GM12878 (cell line): ENCODE measurements around the gene AGBL1. TPM values are rescaled to one million over a fixed set of nuclear protein-coding genes. Genes with fewer than 3 reads are reported as not detected.

Experiments used
- ATAC-seq: fragments of 200-7000 bp; cut with Tn5 transposase; 3 replicates; pipeline ENCODE4 v1.9.1; 2020; ENCODE audit warnings: mild to moderate bottlenecking, moderate library complexity
- BruUV-seq: library from RNA; stranded (reverse); fragments of 400-500 nt; replicated peaks from 2 replicates; lab custom pipeline; 2021; lab: Mats Ljungman, UMichigan
- CTCF ChIA-PET: fragments of 300-600 bp; sonication (Branson Sonifier 250); formaldehyde crosslinking; extraction: SDS; loops from one replicate; lab custom pipeline; 2021; ENCODE audit warnings: inconsistent platforms; lab: Yijun Ruan, JAX
- POLR2A ChIA-PET: fragments of 350-600 bp; formaldehyde crosslinking; extraction: SDS; loops from one replicate; lab custom pipeline; 2021; ENCODE audit warnings: inconsistent platforms; lab: Charles Lee
- RAD21 ChIA-PET: fragments of 300-600 bp; sonication (Branson Sonifier 250); formaldehyde crosslinking; loops from one replicate; lab custom pipeline; 2023; ENCODE audit warnings: antibody characterized with exemption; ENCODE audit not compliant: unreplicated experiment; lab: Charles Lee
- SMC1A ChIA-PET: fragments of 300-600 bp; sonication (Branson Sonifier 250); formaldehyde crosslinking; loops from one replicate; lab custom pipeline; 2023; ENCODE audit not compliant: unreplicated experiment, uncharacterized antibody; lab: Charles Lee
- DNase-seq: peaks from one replicate; pipeline ENCODE4 v3.0.0-alpha.2; 2011; ENCODE audit warnings: low read depth, low spot score
- FAIRE-seq: peaks from 3 replicates; lab custom pipeline; 2011; peaks lifted over from hg19 to GRCh38; lab: Jason Lieb, UNC
- H2AFZ ChIP-seq: 2 replicates; pipeline ENCODE4 v1.6.0; 2011; ENCODE audit warnings: low read depth, low read length, control low read depth; ENCODE audit not compliant: control insufficient read depth
- H3K27ac ChIP-seq: 2 replicates; pipeline ENCODE4 v1.5.1; 2011; ENCODE audit warnings: control low read depth; ENCODE audit not compliant: control insufficient read depth, insufficient read depth
- H3K27me3 ChIP-seq, 2 experiments: replicated peaks in 1 of 2; 2 replicates each; pipeline versions ENCODE4 v1.6.0 to v1.6.1; 2011; ENCODE audit warnings: low read length in 1 of 2; ENCODE audit not compliant: control insufficient read depth in 2 of 2, insufficient read depth in 2 of 2
- H3K36me3 ChIP-seq, 2 experiments: 2 replicates each; pipeline ENCODE4 v1.5.1; 2011; ENCODE audit warnings: low read length in 1 of 2; ENCODE audit not compliant: control insufficient read depth in 2 of 2, insufficient read depth in 2 of 2
- H3K4me1 ChIP-seq: 2 replicates; pipeline ENCODE4 v1.6.1; 2011; ENCODE audit warnings: mild to moderate bottlenecking, low read length, moderate library complexity, mixed read lengths; ENCODE audit not compliant: control insufficient read depth, insufficient read depth
- H3K4me2 ChIP-seq: 2 replicates; pipeline ENCODE4 v1.6.0; 2011; ENCODE audit warnings: control low read depth; ENCODE audit not compliant: control insufficient read depth, insufficient read depth
- H3K4me3 ChIP-seq: fragments of 200-600 bp; sonication (generic); 2 replicates; pipeline ENCODE4 v1.5.1; 2016
- H3K79me2 ChIP-seq: 2 replicates; pipeline ENCODE4 v1.6.0; 2011; ENCODE audit warnings: low read length; ENCODE audit not compliant: control insufficient read depth, insufficient read depth
- H3K9ac ChIP-seq: 2 replicates; pipeline ENCODE4 v1.8.0; 2011; ENCODE audit warnings: low read length, control low read depth, mixed read lengths; ENCODE audit not compliant: control insufficient read depth, insufficient read depth
- H3K9me3 ChIP-seq: replicated peaks from 3 replicates; pipeline ENCODE4 v1.5.1; 2011; ENCODE audit warnings: mild to moderate bottlenecking, low read length; ENCODE audit not compliant: control insufficient read depth, insufficient read depth
- H4K20me1 ChIP-seq: 2 replicates; pipeline ENCODE4 v1.6.0; 2011; ENCODE audit not compliant: control insufficient read depth, insufficient read depth
- EP300 ChIP-seq, 2 experiments: fragments of 150-350 bp in 1 of 2; IDR thresholded peaks; 2 replicates each; pipeline ENCODE4 v1.6.1; 2011 to 2012; ENCODE audit warnings: low read depth in 2 of 2, low read length in 2 of 2, borderline replicate concordance in 1 of 2, improper control_type of control experiment in 1 of 2, inconsistent platforms in 1 of 2; ENCODE audit not compliant: control insufficient read depth in 1 of 2
- HDAC6 ChIP-seq: fragments of 200-600 bp; sonication (generic); IDR thresholded peaks from one replicate; pipeline ENCODE4 v1.8.0; 2017; ENCODE audit warnings: antibody characterized with exemption; ENCODE audit not compliant: unreplicated experiment
- PML ChIP-seq: IDR thresholded peaks from 2 replicates; pipeline ENCODE4 v1.6.1; 2012; ENCODE audit warnings: low read length, inconsistent platforms
- POLR2A ChIP-seq: IDR thresholded peaks from 2 replicates; pipeline ENCODE4 v1.6.1; 2011; ENCODE audit warnings: low read depth, mild to moderate bottlenecking, low read length
- RCOR1 ChIP-seq: conservative IDR thresholded peaks from 2 replicates; pipeline ENCODE4 v1.6.1; 2012; ENCODE audit warnings: low read depth, low read length, improper control_type of control experiment
- SREBF2 ChIP-seq: IDR thresholded peaks from 2 replicates; pipeline ENCODE4 v1.6.1; 2012; ENCODE audit warnings: mild to moderate bottlenecking, low read length
- ZBTB33 ChIP-seq: fragments of 450-650 bp; IDR thresholded peaks from 2 replicates; pipeline ENCODE4 v1.6.1; 2017; ENCODE audit warnings: mild to moderate bottlenecking
- ZBTB40 ChIP-seq: fragments of 450-650 bp; IDR thresholded peaks from 2 replicates; pipeline ENCODE4 v1.6.1; 2016; ENCODE audit warnings: mild to moderate bottlenecking, moderate library complexity, borderline replicate concordance
- ZNF687 ChIP-seq: fragments of 450-650 bp; IDR thresholded peaks from 2 replicates; pipeline ENCODE4 v1.6.1; 2017; ENCODE audit warnings: mild to moderate bottlenecking, moderate library complexity
- in situ Hi-C: fragments of 300-500 bp; cut with MboI; formaldehyde crosslinking; loops from 9 replicates; pipeline ENCODE4 v1.14.3; 2018; ENCODE audit warnings: mixed read lengths
- intact Hi-C: fragments of 100-400 bp; cut with micrococcal nuclease; formaldehyde crosslinking; loops from one replicate; pipeline ENCODE4 v1.14.2; 2022; ENCODE audit not compliant: unreplicated experiment
- polyA plus RNA-seq, 11 experiments: library from polyadenylated mRNA; depleted of rRNA in 4 of 11; unstranded in 6 of 11; stranded (reverse) in 5 of 11; fragments of >200 nt; fragmentation: Nextera tagmentation in 4 of 11; fragmentation: Illumina TruSeq in 1 of 11; extraction: Ambion mirVana in 4 of 11; extraction: Trizol in 1 of 11; gene quantifications; 1 replicate in 1 of 11; 2 replicates in 10 of 11; pipeline versions ENCODE4 v1.2.1 to v1.2.3, GENCODE V29; 2011 to 2016; ENCODE audit warnings: inconsistent platforms in 2 of 11, missing spikeins in 2 of 11, low read depth in 1 of 11
- total RNA-seq, 4 experiments: library from RNA; depleted of rRNA in 3 of 4; stranded (reverse); fragments of >200 nt in 3 of 4; fragmentation: Illumina TruSeq in 1 of 4; extraction: Trizol in 1 of 4; gene quantifications; 2 replicates each; pipeline versions ENCODE4 v1.2.1 to v1.2.3, GENCODE V29; 2013 to 2021
- TF ChIP-seq, protein P1 (sequence below): fragments of 450-650 bp; IDR thresholded peaks from 2 replicates; pipeline ENCODE4 v1.6.1; 2017; ENCODE audit warnings: antibody characterized with exemption, mild to moderate bottlenecking, moderate library complexity

Gene AGBL1
- total and polyA plus RNA-seq, 10 of the 15 experiments (the other 5 are each of a cell fraction or from before 2014, with no cell fraction given), result not detected

DNA sequence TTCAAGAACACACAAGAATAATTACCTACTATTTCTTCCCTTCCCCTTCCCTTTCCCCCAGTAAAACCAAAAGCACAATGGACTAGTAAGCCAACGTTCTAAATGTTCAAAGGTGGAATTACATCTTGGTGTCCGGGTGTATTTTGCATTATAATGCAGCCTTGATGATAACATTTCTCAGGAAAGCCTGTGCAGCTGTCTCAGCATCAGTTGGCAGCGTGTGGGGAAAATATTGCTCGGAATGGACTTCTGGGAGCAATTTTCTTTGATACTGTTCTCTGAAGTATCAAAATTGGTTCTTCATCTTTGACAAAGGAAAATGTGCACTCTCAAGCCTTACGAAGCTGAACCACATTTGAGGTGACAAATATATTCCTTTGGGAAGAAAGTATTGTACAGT, 198.9 kb downstream of the AGBL1 start (continued):
- no peak for TF ChIP-seq ZBTB40
- TF ChIP-seq ZNF687, result no peak
- no peak for TF ChIP-seq POLR2A
- no peak for TF ChIP-seq RCOR1

- H3K9ac ChIP-seq, result no peak overlapping the region
- no peak for FAIRE-seq
- no peak overlapping the region for H2AFZ ChIP-seq
- H3K79me2 ChIP-seq, result no peaks in the 10 kb centered on the region
- no peak overlapping the region for H3K27ac ChIP-seq
- ATAC-seq, result no peak
- no peaks in the 10 kb centered on the region for H3K27me3 ChIP-seq
- DNase-seq, result no peak
- ChIA-PET RAD21 (no interaction called here), CTCF (no interaction called here), SMC1A (no interaction called here), POLR2A (no interaction called here)
- H3K36me3 ChIP-seq, result no peaks in the 10 kb centered on the region
- intact Hi-C loops (no loop called here), in situ Hi-C loops (no loop called here)
- no peak overlapping the region for H3K4me2 ChIP-seq
- no TSS peak for BruUV-seq
- no peaks in the 10 kb centered on the region for H4K20me1 ChIP-seq
- no peaks in the 10 kb centered on the region for H3K4me1 ChIP-seq
- no peaks in the 10 kb centered on the region for H3K9me3 ChIP-seq
- H3K4me3 ChIP-seq, result no peak overlapping the region
- TF ChIP-seq, protein P1, sequence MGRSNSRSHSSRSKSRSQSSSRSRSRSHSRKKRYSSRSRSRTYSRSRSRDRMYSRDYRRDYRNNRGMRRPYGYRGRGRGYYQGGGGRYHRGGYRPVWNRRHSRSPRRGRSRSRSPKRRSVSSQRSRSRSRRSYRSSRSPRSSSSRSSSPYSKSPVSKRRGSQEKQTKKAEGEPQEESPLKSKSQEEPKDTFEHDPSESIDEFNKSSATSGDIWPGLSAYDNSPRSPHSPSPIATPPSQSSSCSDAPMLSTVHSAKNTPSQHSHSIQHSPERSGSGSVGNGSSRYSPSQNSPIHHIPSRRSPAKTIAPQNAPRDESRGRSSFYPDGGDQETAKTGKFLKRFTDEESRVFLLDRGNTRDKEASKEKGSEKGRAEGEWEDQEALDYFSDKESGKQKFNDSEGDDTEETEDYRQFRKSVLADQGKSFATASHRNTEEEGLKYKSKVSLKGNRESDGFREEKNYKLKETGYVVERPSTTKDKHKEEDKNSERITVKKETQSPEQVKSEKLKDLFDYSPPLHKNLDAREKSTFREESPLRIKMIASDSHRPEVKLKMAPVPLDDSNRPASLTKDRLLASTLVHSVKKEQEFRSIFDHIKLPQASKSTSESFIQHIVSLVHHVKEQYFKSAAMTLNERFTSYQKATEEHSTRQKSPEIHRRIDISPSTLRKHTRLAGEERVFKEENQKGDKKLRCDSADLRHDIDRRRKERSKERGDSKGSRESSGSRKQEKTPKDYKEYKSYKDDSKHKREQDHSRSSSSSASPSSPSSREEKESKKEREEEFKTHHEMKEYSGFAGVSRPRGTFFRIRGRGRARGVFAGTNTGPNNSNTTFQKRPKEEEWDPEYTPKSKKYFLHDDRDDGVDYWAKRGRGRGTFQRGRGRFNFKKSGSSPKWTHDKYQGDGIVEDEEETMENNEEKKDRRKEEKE, result no peak
- no peak for TF ChIP-seq HDAC6
- no peak for TF ChIP-seq PML
- no peak for TF ChIP-seq EP300 (IDR thresholded peaks at IDR 0.05; ENCODE audit: borderline replicate concordance in 1 of 2, control insufficient read depth in 1 of 2, low read depth in 2 of 2, low read length in 2 of 2)
- TF ChIP-seq SREBF2, result no peak
- TF ChIP-seq ZBTB33, result no peak
Measured at GRCh38 chr15:86284635-86285034, 205.0 kb downstream of the AGBL1 start.
